ENCODE data around the gene C6orf118. TPM values are rescaled to one million over a fixed set of nuclear protein-coding genes. Genes with fewer than 3 reads are reported as not detected.
A peak's percentile ranks its signal among the peaks of the same experiment; 100 is the strongest.

C6orf118 gene
- total RNA-seq, 1 experiment from 2014 or later = not detected

DNA sequence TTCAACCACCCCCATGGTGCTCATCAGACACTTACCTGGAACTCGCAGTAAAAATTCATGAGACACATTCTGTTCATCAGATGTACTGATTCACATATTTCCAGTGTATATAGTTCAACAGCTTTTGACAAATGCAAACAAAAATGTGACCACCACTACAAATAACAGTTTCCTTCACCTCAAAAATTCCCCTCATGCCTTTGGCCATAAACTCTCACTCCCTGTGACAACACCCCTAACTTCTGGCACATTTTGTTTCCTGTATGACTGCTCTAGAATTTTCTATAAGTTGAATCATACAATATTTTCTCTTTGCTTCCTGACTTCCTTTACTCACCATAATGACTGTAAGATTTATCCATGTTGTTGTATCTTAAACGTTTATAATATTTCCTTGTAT lies 63.7 kb downstream of the C6orf118 start:
- Mint-ChIP-seq H3K27me3 (ENCODE audit: unreplicated experiment) (peaks cover 9% of the 10 kb centered on the region), H3K27ac (ENCODE audit: unreplicated experiment) (peak overlapping the region; percentile 57), H3K36me3 (ENCODE audit: insufficient read depth, unreplicated experiment) (no peaks in the 10 kb centered on the region), H3K9me3 (ENCODE audit: low read depth, unreplicated experiment) (no peaks in the 10 kb centered on the region), H3K4me3 (ENCODE audit: low read depth, unreplicated experiment) (no peak overlapping the region), H3K4me1 (ENCODE audit: low read depth, unreplicated experiment) (peaks cover 11% of the 10 kb centered on the region)
- TF ChIP-seq, protein P1, sequence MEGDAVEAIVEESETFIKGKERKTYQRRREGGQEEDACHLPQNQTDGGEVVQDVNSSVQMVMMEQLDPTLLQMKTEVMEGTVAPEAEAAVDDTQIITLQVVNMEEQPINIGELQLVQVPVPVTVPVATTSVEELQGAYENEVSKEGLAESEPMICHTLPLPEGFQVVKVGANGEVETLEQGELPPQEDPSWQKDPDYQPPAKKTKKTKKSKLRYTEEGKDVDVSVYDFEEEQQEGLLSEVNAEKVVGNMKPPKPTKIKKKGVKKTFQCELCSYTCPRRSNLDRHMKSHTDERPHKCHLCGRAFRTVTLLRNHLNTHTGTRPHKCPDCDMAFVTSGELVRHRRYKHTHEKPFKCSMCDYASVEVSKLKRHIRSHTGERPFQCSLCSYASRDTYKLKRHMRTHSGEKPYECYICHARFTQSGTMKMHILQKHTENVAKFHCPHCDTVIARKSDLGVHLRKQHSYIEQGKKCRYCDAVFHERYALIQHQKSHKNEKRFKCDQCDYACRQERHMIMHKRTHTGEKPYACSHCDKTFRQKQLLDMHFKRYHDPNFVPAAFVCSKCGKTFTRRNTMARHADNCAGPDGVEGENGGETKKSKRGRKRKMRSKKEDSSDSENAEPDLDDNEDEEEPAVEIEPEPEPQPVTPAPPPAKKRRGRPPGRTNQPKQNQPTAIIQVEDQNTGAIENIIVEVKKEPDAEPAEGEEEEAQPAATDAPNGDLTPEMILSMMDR (IDR thresholded peaks at IDR 0.05; ENCODE audit: unreplicated experiment) = no peak
- no TSS peak for BruUV-seq (replicated peaks)
- intact Hi-C loops (cut with micrococcal nuclease; ENCODE audit: unreplicated experiment) = loop anchor here (10.0 kb wide), 1 partner anchor 609 kb away; no protein-coding TSS in a partner anchor
- no peak for DNase-seq
- CTCF ChIA-PET = no interaction called here

DNA sequence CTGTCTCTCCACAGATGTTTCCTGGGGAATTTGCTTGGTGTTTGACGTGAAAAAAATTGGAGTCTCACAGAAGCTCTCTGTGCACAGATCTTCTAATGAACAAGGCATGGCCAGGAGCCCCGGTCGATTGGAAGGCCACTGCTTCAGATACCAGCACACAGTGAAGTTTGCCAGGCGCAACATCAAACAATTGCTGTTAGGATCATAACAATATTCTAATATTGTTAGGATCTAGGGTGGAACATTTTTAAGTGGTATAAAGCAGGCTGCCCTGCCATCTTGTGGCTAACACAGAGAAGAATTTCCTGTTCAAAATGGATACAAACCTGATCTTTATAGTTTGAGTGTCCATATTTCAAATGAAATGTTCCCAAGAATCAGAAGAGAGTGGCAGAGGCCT lies 64.1 kb downstream of the C6orf118 start:
- no TSS peak for BruUV-seq (replicated peaks)
- Mint-ChIP-seq H3K9me3 (ENCODE audit: low read depth, unreplicated experiment) (no peaks in the 10 kb centered on the region), H3K4me3 (ENCODE audit: low read depth, unreplicated experiment) (no peak overlapping the region), H3K36me3 (ENCODE audit: insufficient read depth, unreplicated experiment) (no peaks in the 10 kb centered on the region), H3K4me1 (ENCODE audit: low read depth, unreplicated experiment) (peaks cover 11% of the 10 kb centered on the region), H3K27ac (ENCODE audit: unreplicated experiment) (peak overlapping the region; percentile 57), H3K27me3 (ENCODE audit: unreplicated experiment) (peaks cover 9% of the 10 kb centered on the region)
- TF ChIP-seq, protein P1 (IDR thresholded peaks at IDR 0.05; ENCODE audit: unreplicated experiment) = peak; percentile 19
- DNase-seq = peak; percentile 25
- intact Hi-C loops (cut with micrococcal nuclease; ENCODE audit: unreplicated experiment) = loop anchor here (10.0 kb wide), 1 partner anchor 610 kb away; no protein-coding TSS in a partner anchor
- CTCF ChIA-PET = interaction anchor here (0.5 kb wide), 1 partner anchor 559 kb away, joined by 3 read pairs; no protein-coding TSS in a partner anchor

DNA sequence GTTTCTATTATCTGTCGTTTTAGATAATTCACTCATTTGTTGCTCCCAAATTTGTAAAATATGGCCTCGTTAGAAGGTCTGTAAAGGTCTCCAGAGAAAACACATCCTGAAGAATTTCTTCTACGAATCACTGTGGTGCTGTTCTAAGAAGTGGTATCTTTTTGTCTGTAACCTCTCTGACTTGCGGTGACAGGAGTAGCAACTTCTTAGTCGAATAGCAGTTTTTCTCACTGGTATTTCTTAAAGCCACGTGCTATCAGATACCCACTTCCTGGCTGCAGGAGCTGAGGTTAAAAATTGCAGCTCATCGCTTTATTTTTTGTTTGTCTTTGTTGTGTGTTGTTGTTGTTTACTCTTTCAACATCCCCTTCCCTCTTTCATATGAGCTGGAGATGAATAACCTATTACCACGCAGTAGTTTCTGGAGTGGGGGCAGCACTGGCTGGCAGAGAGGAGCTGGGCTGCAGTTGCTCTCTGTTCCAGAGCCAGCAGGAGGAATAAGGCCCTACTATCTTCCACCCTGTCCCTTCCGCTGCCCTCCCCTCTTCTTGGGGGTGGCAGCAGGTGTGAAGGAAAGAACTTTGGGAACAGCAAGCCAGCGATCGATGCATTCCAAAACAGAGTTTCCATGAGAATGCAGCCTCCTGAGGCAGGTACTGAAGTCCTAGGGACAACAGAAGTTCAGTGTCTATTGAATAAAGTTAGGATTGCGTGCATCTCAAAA lies 64.7 kb downstream of the C6orf118 start:
- Mint-ChIP-seq H3K27me3 (ENCODE audit: unreplicated experiment) (peaks cover 9% of the 10 kb centered on the region), H3K4me1 (ENCODE audit: low read depth, unreplicated experiment) (peaks cover 11% of the 10 kb centered on the region), H3K36me3 (ENCODE audit: insufficient read depth, unreplicated experiment) (no peaks in the 10 kb centered on the region), H3K27ac (ENCODE audit: unreplicated experiment) (no peak overlapping the region), H3K4me3 (ENCODE audit: low read depth, unreplicated experiment) (no peak overlapping the region), H3K9me3 (ENCODE audit: low read depth, unreplicated experiment) (no peaks in the 10 kb centered on the region)
- CTCF ChIA-PET = interaction anchor here (0.5 kb wide), 1 partner anchor 558 kb away, joined by 3 read pairs; no protein-coding TSS in a partner anchor
- DNase-seq = no peak
- TF ChIP-seq, protein P1 (IDR thresholded peaks at IDR 0.05; ENCODE audit: unreplicated experiment) = no peak
- BruUV-seq (replicated peaks) = no TSS peak
- intact Hi-C loops (cut with micrococcal nuclease; ENCODE audit: unreplicated experiment) = loop anchor here (10.0 kb wide), 1 partner anchor 610 kb away; no protein-coding TSS in a partner anchor

DNA sequence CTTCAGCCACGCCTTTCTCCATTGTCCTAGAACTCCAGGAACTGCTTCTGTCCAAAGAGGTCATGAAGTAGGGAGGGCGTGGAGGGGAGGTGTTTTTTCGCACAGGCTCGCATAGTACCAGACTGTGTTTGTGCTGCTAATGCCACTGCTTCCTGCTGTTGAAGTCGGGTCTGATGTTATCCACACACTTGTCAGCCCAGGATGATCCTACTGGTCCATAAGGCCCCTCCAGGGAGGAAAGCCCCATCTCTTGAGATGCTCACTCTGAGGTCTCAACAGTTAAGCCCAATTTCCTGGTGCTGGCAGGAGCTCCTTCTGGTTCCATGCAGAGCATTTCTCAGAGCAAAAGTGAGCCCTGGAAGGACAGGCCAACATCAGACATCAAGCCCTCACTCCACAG lies 65.6 kb downstream of the C6orf118 start:
- no peak overlapping the region for H3K4me3 Mint-ChIP-seq (ENCODE audit: low read depth, unreplicated experiment)
- no peaks in the 10 kb centered on the region for H3K9me3 Mint-ChIP-seq (ENCODE audit: low read depth, unreplicated experiment)
- H3K27me3 Mint-ChIP-seq (ENCODE audit: unreplicated experiment) = peaks cover 3% of the 10 kb centered on the region
- H3K27ac Mint-ChIP-seq (ENCODE audit: unreplicated experiment) = no peak overlapping the region
- no peaks in the 10 kb centered on the region for H3K36me3 Mint-ChIP-seq (ENCODE audit: insufficient read depth, unreplicated experiment)
- BruUV-seq (replicated peaks) = no TSS peak
- DNase-seq = no peak
- intact Hi-C loops (cut with micrococcal nuclease; ENCODE audit: unreplicated experiment) = loop anchor here (10.0 kb wide), 1 partner anchor 611 kb away; no protein-coding TSS in a partner anchor
- TF ChIP-seq, protein P1 (IDR thresholded peaks at IDR 0.05; ENCODE audit: unreplicated experiment) = no peak
- H3K4me1 Mint-ChIP-seq (ENCODE audit: low read depth, unreplicated experiment) = peaks cover 11% of the 10 kb centered on the region
- CTCF ChIA-PET = no interaction called here

Data from Calu3 (cell line).